GM21367 (cell line): ENCODE results near the gene LMAN1L.
A peak's percentile ranks its signal among the peaks of the same experiment; 100 is the strongest.

Experiments used
- ATAC-seq: cut with Tn5 transposase; IDR thresholded peaks from one replicate; pipeline ENCODE4 v1.9.1; 2021; ENCODE audit not compliant: unreplicated experiment

Gene LMAN1L

GRCh38 chr15:74833376-74834107, 20.9 kb downstream of the LMAN1L start:
- ATAC-seq = no peak

GRCh38 chr15:74835312-74835823, 22.7 kb downstream of the LMAN1L start:
- no peak for ATAC-seq

- ATAC-seq = no peak
Measured at GRCh38 chr15:74836846-74837245, 24.2 kb downstream of the LMAN1L start.

GRCh38 chr15:74837482-74838136, 25.0 kb downstream of the LMAN1L start:
- no peak for ATAC-seq

GRCh38 chr15:74838137-74838516, 25.5 kb downstream of the LMAN1L start:
- no peak for ATAC-seq

GRCh38 chr15:74838746-74839525, 26.3 kb downstream of the LMAN1L start:
- ATAC-seq = no peak

- no peak for ATAC-seq
Measured at GRCh38 chr15:74839526-74840395, 27.1 kb downstream of the LMAN1L start.

GRCh38 chr15:74840851-74841775, 28.5 kb downstream of the LMAN1L start:
- ATAC-seq = no peak

- no peak for ATAC-seq
Measured at GRCh38 chr15:74841891-74842373, 29.3 kb downstream of the LMAN1L start.

- peak; percentile 69 for ATAC-seq
Measured at GRCh38 chr15:74842581-74843444, 30.2 kb downstream of the LMAN1L start, which contains the start of gene ULK3. ULK3 (minus strand) TSS chr15:74843156; CDS start chr15:74843105, 51 bp downstream.

- ATAC-seq = no peak
Measured at GRCh38 chr15:74843445-74843828, 30.8 kb downstream of the LMAN1L start.

- ATAC-seq = no peak
Measured at GRCh38 chr15:74843891-74844299, 31.3 kb downstream of the LMAN1L start.

- ATAC-seq = no peak
Measured at GRCh38 chr15:74844319-74845207, 31.9 kb downstream of the LMAN1L start.

GRCh38 chr15:74845208-74845568, 32.6 kb downstream of the LMAN1L start:
- ATAC-seq = no peak

- no peak for ATAC-seq
Measured at GRCh38 chr15:74845581-74845980, 32.9 kb downstream of the LMAN1L start.

GRCh38 chr15:74847432-74847831, 34.8 kb downstream of the LMAN1L start:
- ATAC-seq = no peak

GRCh38 chr15:74850393-74850792, 37.8 kb downstream of the LMAN1L start:
- no peak for ATAC-seq

- ATAC-seq = no peak
Measured at GRCh38 chr15:74851960-74852359, 39.3 kb downstream of the LMAN1L start.
